SU-DHL-6 (cell line): ENCODE results near the gene ANO6.

Experiments used
- H2AFZ ChIP-seq: fragments of 200-600 bp; sonication (generic); 2 replicates; pipeline ENCODE4 v1.6.1; 2014; ENCODE audit warnings: low read depth, mild to moderate bottlenecking, moderate library complexity, mixed read lengths, antibody characterized with exemption, low read length; ENCODE audit not compliant: severe bottlenecking
- H3F3A ChIP-seq: fragments of 200-600 bp; shearing (Covaris generic); 2 replicates; pipeline ENCODE4 v1.6.0; 2016; ENCODE audit warnings: antibody characterized with exemption, mild to moderate bottlenecking; ENCODE audit not compliant: insufficient read depth
- H3K27ac ChIP-seq: fragments of 200-600 bp; sonication (generic); 2 replicates; pipeline ENCODE4 v1.5.1; 2016; ENCODE audit warnings: low read depth, mild to moderate bottlenecking, low read length, moderate library complexity, mixed read lengths
- H3K27me3 ChIP-seq: fragments of 200-600 bp; sonication (generic), shearing (Covaris generic); 2 replicates; pipeline ENCODE4 v1.6.0; 2014; ENCODE audit warnings: mild to moderate bottlenecking, low read length
- H3K36me3 ChIP-seq: fragments of 200-600 bp; sonication (generic); 2 replicates; pipeline ENCODE4 v1.6.1; 2014; ENCODE audit warnings: mild to moderate bottlenecking, low read length, mixed read lengths
- H3K4me2 ChIP-seq: fragments of 300-600, 200-600 bp; shearing (Covaris generic), sonication (generic); 2 replicates; pipeline ENCODE4 v1.6.0; 2014; ENCODE audit warnings: low read length, low read depth, mild to moderate bottlenecking; ENCODE audit not compliant: poor library complexity, severe bottlenecking
- H3K4me3 ChIP-seq: fragments of 200-600 bp; sonication (generic); 2 replicates; pipeline ENCODE4 v1.5.1; 2014; ENCODE audit warnings: antibody characterized with exemption, low read length, mild to moderate bottlenecking, mixed read lengths; ENCODE audit not compliant: insufficient read depth, poor library complexity, severe bottlenecking
- H3K79me2 ChIP-seq: fragments of 200-600 bp; sonication (generic); 2 replicates; pipeline ENCODE4 v1.6.1; 2014; ENCODE audit warnings: mild to moderate bottlenecking, low read length, moderate library complexity; ENCODE audit not compliant: insufficient read depth
- H3K9ac ChIP-seq: fragments of 200-600 bp; sonication (generic); 2 replicates; pipeline ENCODE4 v1.7.0; 2014; ENCODE audit warnings: mild to moderate bottlenecking, low read length
- H3K9me2 ChIP-seq: fragments of 200-600 bp; sonication (generic); replicated peaks from 2 replicates; pipeline ENCODE4 v1.6.1; 2014; ENCODE audit warnings: low read length; ENCODE audit not compliant: insufficient read depth
- H3K9me3 ChIP-seq: fragments of 200-600 bp; sonication (generic); 2 replicates; pipeline ENCODE4 v1.6.1; 2014; ENCODE audit warnings: low read length, mixed read lengths; ENCODE audit not compliant: insufficient read depth
- H4K20me1 ChIP-seq: fragments of 200-600 bp; sonication (generic); 2 replicates; pipeline ENCODE4 v1.6.1; 2014; ENCODE audit warnings: low read depth, mild to moderate bottlenecking, antibody characterized with exemption, low read length, moderate library complexity, mixed read lengths
- EZH2phosphoT487 ChIP-seq: fragments of 200-600 bp; sonication (generic), shearing (Covaris generic); conservative IDR thresholded peaks from 2 replicates; pipeline ENCODE4 v1.6.1; 2018; ENCODE audit warnings: mild to moderate bottlenecking, antibody characterized with exemption, low read length, moderate library complexity, mixed read lengths
- TF ChIP-seq, protein P1 (sequence below): fragments of 200-600 bp; sonication (generic); IDR thresholded peaks from one replicate; pipeline ENCODE4 v1.5.1; 2017; ENCODE audit warnings: antibody characterized with exemption, mild to moderate bottlenecking, low read length, moderate library complexity; ENCODE audit not compliant: insufficient read depth, poor library complexity, severe bottlenecking

The ANO6 gene

DNA sequence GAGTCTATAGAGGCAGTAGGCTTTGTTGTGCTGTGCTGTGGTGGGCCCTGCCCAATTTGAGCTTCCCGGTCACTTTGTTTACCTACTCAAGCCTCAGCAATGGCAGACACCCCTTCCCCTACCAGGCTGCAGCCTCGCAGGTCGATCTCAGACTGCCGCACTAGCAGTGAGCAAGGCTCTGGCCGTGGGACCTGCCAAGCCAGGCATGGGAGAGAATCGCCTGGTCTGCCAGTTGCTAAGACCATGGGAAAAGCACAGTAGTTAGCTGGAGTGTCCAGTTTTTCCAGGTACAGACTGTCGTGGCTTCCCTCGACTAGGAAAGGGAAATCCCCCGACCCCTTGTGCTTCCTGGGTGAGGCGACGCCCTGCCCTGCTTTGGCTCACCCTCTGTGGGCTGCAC lies 26.3 kb downstream of the ANO6 start:
- Histone ChIP-seq H3K9me2 (no peaks in the 10 kb centered on the region), H3K79me2 (no peaks in the 10 kb centered on the region), H3K9ac (no peak overlapping the region), H3K4me2 (no peak overlapping the region), H3F3A (no peaks in the 10 kb centered on the region), H2AFZ (no peak overlapping the region), H3K27me3 (no peaks in the 10 kb centered on the region), H3K27ac (no peak overlapping the region), H4K20me1 (no peaks in the 10 kb centered on the region), H3K4me3 (no peak overlapping the region), H3K9me3 (no peaks in the 10 kb centered on the region), H3K36me3 (no peaks in the 10 kb centered on the region)
- TF ChIP-seq, protein P1, sequence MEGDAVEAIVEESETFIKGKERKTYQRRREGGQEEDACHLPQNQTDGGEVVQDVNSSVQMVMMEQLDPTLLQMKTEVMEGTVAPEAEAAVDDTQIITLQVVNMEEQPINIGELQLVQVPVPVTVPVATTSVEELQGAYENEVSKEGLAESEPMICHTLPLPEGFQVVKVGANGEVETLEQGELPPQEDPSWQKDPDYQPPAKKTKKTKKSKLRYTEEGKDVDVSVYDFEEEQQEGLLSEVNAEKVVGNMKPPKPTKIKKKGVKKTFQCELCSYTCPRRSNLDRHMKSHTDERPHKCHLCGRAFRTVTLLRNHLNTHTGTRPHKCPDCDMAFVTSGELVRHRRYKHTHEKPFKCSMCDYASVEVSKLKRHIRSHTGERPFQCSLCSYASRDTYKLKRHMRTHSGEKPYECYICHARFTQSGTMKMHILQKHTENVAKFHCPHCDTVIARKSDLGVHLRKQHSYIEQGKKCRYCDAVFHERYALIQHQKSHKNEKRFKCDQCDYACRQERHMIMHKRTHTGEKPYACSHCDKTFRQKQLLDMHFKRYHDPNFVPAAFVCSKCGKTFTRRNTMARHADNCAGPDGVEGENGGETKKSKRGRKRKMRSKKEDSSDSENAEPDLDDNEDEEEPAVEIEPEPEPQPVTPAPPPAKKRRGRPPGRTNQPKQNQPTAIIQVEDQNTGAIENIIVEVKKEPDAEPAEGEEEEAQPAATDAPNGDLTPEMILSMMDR: no peak
- TF ChIP-seq EZH2phosphoT487: no peak

- no peak for TF ChIP-seq EZH2phosphoT487
- TF ChIP-seq, protein P1: no peak
- H2AFZ ChIP-seq: no peak overlapping the region
- no peak overlapping the region for H3K4me2 ChIP-seq
- no peaks in the 10 kb centered on the region for H3K36me3 ChIP-seq
- no peaks in the 10 kb centered on the region for H3K9me2 ChIP-seq
- no peaks in the 10 kb centered on the region for H3F3A ChIP-seq
- H3K79me2 ChIP-seq: no peaks in the 10 kb centered on the region
- no peak overlapping the region for H3K9ac ChIP-seq
- H3K4me3 ChIP-seq: no peak overlapping the region
- H3K27me3 ChIP-seq: no peaks in the 10 kb centered on the region
- H4K20me1 ChIP-seq: no peaks in the 10 kb centered on the region
- no peak overlapping the region for H3K27ac ChIP-seq
- no peaks in the 10 kb centered on the region for H3K9me3 ChIP-seq
Measured at GRCh38 chr12:45243963-45244362, 28.1 kb downstream of the ANO6 start.

DNA sequence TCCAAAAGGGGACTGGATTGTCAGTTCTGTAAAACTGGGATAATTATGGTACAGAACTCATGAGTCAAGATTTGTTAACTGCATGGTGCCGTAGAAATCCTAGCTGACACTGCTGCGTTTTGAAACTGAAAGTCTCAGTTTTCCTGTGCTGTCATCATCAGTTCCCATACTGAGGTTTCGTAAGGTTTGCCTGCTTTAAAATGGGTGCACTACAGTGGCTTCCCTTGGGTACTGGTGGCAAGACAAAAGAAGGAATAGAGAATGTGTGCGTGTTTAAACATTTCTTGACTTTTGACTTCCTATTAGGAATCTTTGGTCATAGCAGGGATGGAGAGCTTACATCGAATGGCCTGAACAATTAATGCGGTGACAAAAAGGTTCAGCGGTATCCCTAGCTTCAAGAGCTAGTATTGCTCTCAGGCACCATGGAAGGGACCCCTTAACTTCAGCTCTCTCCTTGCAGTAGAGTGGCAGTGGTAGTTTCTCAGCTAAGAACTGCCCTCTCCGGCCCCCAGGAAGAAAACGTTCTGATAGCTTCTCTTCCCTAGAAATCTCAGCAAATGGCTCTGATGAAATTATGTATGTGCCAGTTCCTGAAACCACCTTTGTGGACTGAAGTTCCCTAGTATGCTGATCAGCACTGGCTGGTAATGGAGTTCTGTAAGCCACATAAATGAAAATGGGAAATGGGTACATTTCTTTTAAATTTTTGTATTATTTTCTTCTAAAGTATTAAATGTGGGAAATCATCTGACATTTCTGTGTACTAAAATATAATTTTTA lies 28.9 kb downstream of the ANO6 start:
- no peaks in the 10 kb centered on the region for H3K27me3 ChIP-seq
- H3K9me3 ChIP-seq: no peaks in the 10 kb centered on the region
- TF ChIP-seq EZH2phosphoT487: no peak
- TF ChIP-seq, protein P1: no peak
- no peaks in the 10 kb centered on the region for H3K9me2 ChIP-seq
- no peak overlapping the region for H3K27ac ChIP-seq
- H3K79me2 ChIP-seq: no peaks in the 10 kb centered on the region
- H4K20me1 ChIP-seq: no peaks in the 10 kb centered on the region
- no peak overlapping the region for H3K4me3 ChIP-seq
- no peaks in the 10 kb centered on the region for H3K36me3 ChIP-seq
- H3K9ac ChIP-seq: no peak overlapping the region
- no peak overlapping the region for H3K4me2 ChIP-seq
- H2AFZ ChIP-seq: no peak overlapping the region
- H3F3A ChIP-seq: no peaks in the 10 kb centered on the region
